Astrocyte (in vitro differentiated cells and primary cell): Measurements from ENCODE around the gene C3. TPM values are rescaled to one million over a fixed set of nuclear protein-coding genes. Genes with fewer than 3 reads are reported as not detected.

Source experiments
- DNase-seq: peaks from one replicate; pipeline ENCODE4 v3.0.0-alpha.2; 2010; ENCODE audit warnings: low read depth
- FAIRE-seq: peaks from 2 replicates; lab custom pipeline; 2011; peaks lifted over from hg19 to GRCh38; lab: Jason Lieb, UNC
- H2AFZ ChIP-seq: 2 replicates; pipeline ENCODE4 v1.6.0; 2012; ENCODE audit warnings: low read depth, low read length, inconsistent platforms
- H3K27ac ChIP-seq: 2 replicates; pipeline ENCODE4 v1.5.1; 2011; ENCODE audit warnings: low read depth, low read length, inconsistent platforms
- H3K27me3 ChIP-seq: 2 replicates; pipeline ENCODE4 v1.6.0; 2011; ENCODE audit warnings: low read length, inconsistent platforms; ENCODE audit not compliant: insufficient read depth
- H3K36me3 ChIP-seq: 2 replicates; pipeline ENCODE4 v1.5.1; 2011; ENCODE audit warnings: low read length, inconsistent platforms; ENCODE audit not compliant: insufficient read depth
- H3K4me1 ChIP-seq: 2 replicates; pipeline ENCODE4 v1.5.1; 2011; ENCODE audit warnings: low read length, inconsistent platforms; ENCODE audit not compliant: insufficient read depth
- H3K4me2 ChIP-seq: 2 replicates; pipeline ENCODE4 v1.6.0; 2012; ENCODE audit warnings: low read length, inconsistent platforms
- H3K4me3 ChIP-seq: 2 replicates; pipeline ENCODE4 v1.5.1; 2011; ENCODE audit warnings: low read depth, mild to moderate bottlenecking, low read length, inconsistent platforms; ENCODE audit not compliant: insufficient read depth
- H3K79me2 ChIP-seq: 2 replicates; pipeline ENCODE4 v1.6.0; 2012; ENCODE audit warnings: mild to moderate bottlenecking, low read length, inconsistent platforms; ENCODE audit not compliant: insufficient read depth
- H3K9ac ChIP-seq: 2 replicates; pipeline ENCODE4 v1.6.0; 2012; ENCODE audit warnings: mild to moderate bottlenecking, low read length, inconsistent platforms
- H3K9me3 ChIP-seq: 2 replicates; pipeline ENCODE4 v1.5.1; 2012; ENCODE audit warnings: low read depth, mild to moderate bottlenecking, low read length, inconsistent platforms; ENCODE audit not compliant: insufficient read depth
- H4K20me1 ChIP-seq: 2 replicates; pipeline ENCODE4 v1.6.0; 2012; ENCODE audit warnings: low read length, inconsistent platforms; ENCODE audit not compliant: insufficient read depth
- H3K27ac Mint-ChIP-seq: one replicate; pipeline ENCODE4 v1.8.0; 2021; ENCODE audit warnings: mild to moderate bottlenecking, mixed read lengths; ENCODE audit not compliant: unreplicated experiment
- H3K27me3 Mint-ChIP-seq: one replicate; pipeline ENCODE4 v1.8.0; 2021; ENCODE audit warnings: low read depth, mixed read lengths; ENCODE audit not compliant: unreplicated experiment
- H3K36me3 Mint-ChIP-seq: one replicate; pipeline ENCODE4 v1.8.0; 2021; ENCODE audit warnings: low read depth, mixed read lengths; ENCODE audit not compliant: unreplicated experiment
- H3K4me1 Mint-ChIP-seq: one replicate; pipeline ENCODE4 v1.8.0; 2021; ENCODE audit warnings: low read depth, mixed read lengths; ENCODE audit not compliant: unreplicated experiment
- H3K4me3 Mint-ChIP-seq: one replicate; pipeline ENCODE4 v1.8.0; 2021; ENCODE audit warnings: mild to moderate bottlenecking, moderate library complexity, mixed read lengths; ENCODE audit not compliant: unreplicated experiment
- H3K9me3 Mint-ChIP-seq: one replicate; pipeline ENCODE4 v1.8.0; 2021; ENCODE audit warnings: mild to moderate bottlenecking, mixed read lengths; ENCODE audit not compliant: unreplicated experiment
- CTCF ChIP-seq: IDR thresholded peaks from 2 replicates; pipeline ENCODE4 v1.5.1; 2011; ENCODE audit warnings: low read depth, mild to moderate bottlenecking, inconsistent platforms, low read length, moderate library complexity; ENCODE audit not compliant: insufficient read depth
- EZH2 ChIP-seq: IDR thresholded peaks from 2 replicates; pipeline ENCODE4 v1.6.1; 2012; ENCODE audit warnings: mild to moderate bottlenecking, low read length, inconsistent platforms; ENCODE audit not compliant: insufficient read depth
- total RNA-seq: library from RNA; stranded (reverse); gene quantifications from 2 replicates; pipeline ENCODE4 v1.2.1, GENCODE V29; 2021

C3 gene
- total RNA-seq, 1 donor from 2014 or later, result 2.4 TPM

- Histone ChIP-seq H3K9ac (no peak overlapping the region), H3K36me3 (no peaks in the 10 kb centered on the region), H4K20me1 (no peaks in the 10 kb centered on the region), H3K79me2 (no peaks in the 10 kb centered on the region), H3K27me3 (no peaks in the 10 kb centered on the region), H3K4me3 (no peak overlapping the region), H3K27ac (no peak overlapping the region), H2AFZ (no peak overlapping the region), H3K4me1 (no peaks in the 10 kb centered on the region), H3K9me3 (no peaks in the 10 kb centered on the region), H3K4me2 (no peak overlapping the region)
- H3K27me3 Mint-ChIP-seq, result no peaks in the 10 kb centered on the region
- DNase-seq, result no peak
- FAIRE-seq, result no peak
- H3K9me3 Mint-ChIP-seq, result peaks cover 15% of the 10 kb centered on the region
- no peaks in the 10 kb centered on the region for H3K36me3 Mint-ChIP-seq
- TF ChIP-seq CTCF, result no peak
- TF ChIP-seq EZH2, result no peak
- no peaks in the 10 kb centered on the region for H3K4me1 Mint-ChIP-seq
- H3K4me3 Mint-ChIP-seq, result no peak overlapping the region
- no peak overlapping the region for H3K27ac Mint-ChIP-seq
These were observed 20.5 kb downstream of the C3 start for GRCh38 chr19:6699935-6700334.

- Histone ChIP-seq H3K4me3 (no peak overlapping the region), H3K9me3 (no peaks in the 10 kb centered on the region), H2AFZ (no peak overlapping the region), H4K20me1 (no peaks in the 10 kb centered on the region), H3K9ac (no peak overlapping the region), H3K79me2 (no peaks in the 10 kb centered on the region), H3K4me1 (no peaks in the 10 kb centered on the region), H3K27ac (no peak overlapping the region), H3K36me3 (no peaks in the 10 kb centered on the region), H3K4me2 (no peak overlapping the region), H3K27me3 (no peaks in the 10 kb centered on the region)
- H3K27ac Mint-ChIP-seq, result no peak overlapping the region
- FAIRE-seq, result no peak
- peaks cover 17% of the 10 kb centered on the region for H3K9me3 Mint-ChIP-seq
- no peaks in the 10 kb centered on the region for H3K36me3 Mint-ChIP-seq
- H3K27me3 Mint-ChIP-seq, result no peaks in the 10 kb centered on the region
- H3K4me3 Mint-ChIP-seq, result no peak overlapping the region
- TF ChIP-seq EZH2 (no peak), CTCF (no peak)
- DNase-seq, result no peak
- H3K4me1 Mint-ChIP-seq, result no peaks in the 10 kb centered on the region
These were observed 23.2 kb downstream of the C3 start for GRCh38 chr19:6697291-6697690.

GRCh38 chr19:6696239-6696820 lies 24.1 kb downstream of the C3 start:
- no peaks in the 10 kb centered on the region for H3K9me3 ChIP-seq
- no peak overlapping the region for H3K9ac ChIP-seq
- no peak for DNase-seq
- FAIRE-seq, result no peak
- no peak overlapping the region for H3K4me3 ChIP-seq
- H3K79me2 ChIP-seq, result no peaks in the 10 kb centered on the region
- H3K4me1 ChIP-seq, result no peaks in the 10 kb centered on the region
- no peaks in the 10 kb centered on the region for H4K20me1 ChIP-seq
- H3K27ac Mint-ChIP-seq, result no peak overlapping the region
- no peak overlapping the region for H3K4me2 ChIP-seq
- H2AFZ ChIP-seq, result no peak overlapping the region
- peaks cover 19% of the 10 kb centered on the region for H3K9me3 Mint-ChIP-seq
- H3K27ac ChIP-seq, result no peak overlapping the region
- no peaks in the 10 kb centered on the region for H3K27me3 Mint-ChIP-seq
- H3K36me3 Mint-ChIP-seq, result no peaks in the 10 kb centered on the region
- TF ChIP-seq CTCF, result no peak
- no peak for TF ChIP-seq EZH2
- no peaks in the 10 kb centered on the region for H3K36me3 ChIP-seq
- no peaks in the 10 kb centered on the region for H3K4me1 Mint-ChIP-seq
- no peak overlapping the region for H3K4me3 Mint-ChIP-seq
- no peaks in the 10 kb centered on the region for H3K27me3 ChIP-seq
